NCI-H2196 (cell line): ENCODE results near the gene SPTAN1.
"Not testable (repeated sequence)": the region's sequence is repeated elsewhere in the genome, so short reads cannot be mapped to it uniquely, and the experiment has no call there.

Experiments
- DNase-seq: peaks from one replicate; lab custom pipeline; 2025; ENCODE audit not compliant: unreplicated experiment; lab: John Stamatoyannopoulos, UW

Gene SPTAN1

DNA sequence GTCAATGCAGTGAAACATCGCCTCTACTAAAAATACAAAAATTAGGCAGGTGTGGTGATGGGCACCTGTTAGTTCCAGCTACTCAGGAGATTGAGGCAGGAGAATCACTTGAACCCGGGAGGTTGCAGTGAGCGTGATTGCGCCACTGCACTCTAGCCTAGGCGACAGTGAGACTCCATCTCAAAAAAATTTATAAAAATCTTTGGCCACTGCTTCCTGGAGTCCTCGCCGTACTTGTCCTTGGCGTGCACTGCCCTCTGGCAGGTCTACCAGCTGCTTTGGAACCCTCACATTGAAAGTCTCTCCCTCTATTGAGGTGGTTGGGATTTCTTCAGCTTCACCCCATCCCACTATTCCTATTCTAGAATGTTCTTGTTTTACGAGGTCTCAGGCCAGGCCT, 79.2 kb downstream of the SPTAN1 start:
- no peak for DNase-seq

DNA sequence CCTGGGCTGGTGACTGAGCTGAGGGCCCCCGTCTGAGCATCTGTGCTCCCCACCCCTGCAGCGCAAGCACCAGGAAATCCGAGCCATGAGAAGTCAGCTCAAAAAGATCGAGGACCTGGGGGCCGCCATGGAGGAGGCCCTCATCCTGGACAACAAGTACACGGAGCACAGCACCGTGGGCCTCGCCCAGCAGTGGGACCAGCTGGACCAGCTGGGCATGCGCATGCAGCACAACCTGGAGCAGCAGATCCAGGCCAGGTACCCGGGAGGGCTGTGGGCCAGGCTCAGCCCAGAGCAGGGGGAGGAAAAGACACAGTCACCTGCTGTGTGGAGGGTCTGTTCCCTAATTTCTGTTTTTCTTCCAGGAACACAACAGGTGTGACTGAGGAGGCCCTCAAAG, 79.7 kb downstream of the SPTAN1 start:
- DNase-seq: no peak

- DNase-seq: no peak
Observed at GRCh38 chr9:128632486-128632885, 80.1 kb downstream of the SPTAN1 start.

DNA sequence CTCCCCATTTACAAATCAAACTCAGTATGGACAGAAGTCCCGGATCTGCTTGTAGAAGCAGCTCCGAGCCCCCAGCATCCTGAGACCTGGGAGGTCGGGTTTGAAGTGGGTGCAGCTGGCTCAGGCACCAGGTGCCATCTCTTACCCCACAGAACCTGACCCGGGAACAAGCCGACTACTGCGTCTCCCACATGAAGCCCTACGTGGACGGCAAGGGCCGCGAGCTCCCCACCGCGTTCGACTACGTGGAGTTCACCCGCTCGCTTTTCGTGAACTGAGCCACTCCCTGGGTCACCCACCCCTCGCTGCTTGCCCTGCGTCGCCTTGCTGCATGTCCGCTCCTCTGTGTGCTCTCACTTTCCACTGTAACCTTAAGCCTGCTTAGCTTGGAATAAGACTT, 80.7 kb downstream of the SPTAN1 start:
- DNase-seq: no peak

- no peak for DNase-seq
Observed at GRCh38 chr9:128633601-128634000, 81.2 kb downstream of the SPTAN1 start.

DNA sequence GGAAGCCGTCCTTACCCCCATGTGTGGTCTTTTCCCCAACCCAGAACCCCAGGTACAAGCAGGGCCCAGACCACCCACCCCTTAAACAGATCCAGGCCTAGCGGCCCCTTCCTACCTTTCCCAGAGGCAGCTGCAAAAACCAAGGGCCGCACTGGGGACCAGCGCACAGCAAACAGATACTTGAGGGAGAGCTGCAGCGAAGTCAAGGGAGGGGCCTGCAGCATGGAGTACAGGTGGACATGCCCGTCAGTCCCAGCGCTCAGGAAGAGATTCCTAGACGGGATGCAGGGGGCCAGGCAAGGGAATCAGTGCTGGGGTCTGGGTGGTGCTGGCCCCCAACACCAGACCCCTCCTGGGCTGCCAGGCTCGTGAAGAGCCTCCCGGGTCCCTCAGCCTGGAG, 81.7 kb downstream of the SPTAN1 start:
- DNase-seq: no peak

- no peak for DNase-seq
Observed at GRCh38 chr9:128634651-128635262, 82.4 kb downstream of the SPTAN1 start.

GRCh38 chr9:128635266-128636023, 83.1 kb downstream of the SPTAN1 start:
- peak; percentile 95 for DNase-seq

DNA sequence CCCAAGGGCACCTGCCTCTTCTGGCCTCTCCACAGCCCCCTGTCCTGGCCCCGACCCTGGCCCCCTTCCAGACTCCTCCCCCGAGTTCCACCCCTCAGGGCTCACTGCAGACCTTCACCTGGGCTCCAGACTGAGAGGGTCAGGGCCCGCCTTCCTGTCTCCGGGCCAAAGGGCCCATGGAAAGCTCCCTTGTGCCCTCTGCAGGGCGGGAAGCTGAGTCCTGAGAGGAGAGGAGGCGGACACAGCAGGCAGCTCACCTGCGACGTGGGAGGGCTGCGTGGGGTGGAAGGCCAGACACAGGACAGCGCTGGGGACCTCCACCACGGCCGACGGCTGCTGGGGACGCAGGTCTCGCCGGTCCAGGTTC, 83.6 kb downstream of the SPTAN1 start:
- peak; percentile 84 for DNase-seq

DNA sequence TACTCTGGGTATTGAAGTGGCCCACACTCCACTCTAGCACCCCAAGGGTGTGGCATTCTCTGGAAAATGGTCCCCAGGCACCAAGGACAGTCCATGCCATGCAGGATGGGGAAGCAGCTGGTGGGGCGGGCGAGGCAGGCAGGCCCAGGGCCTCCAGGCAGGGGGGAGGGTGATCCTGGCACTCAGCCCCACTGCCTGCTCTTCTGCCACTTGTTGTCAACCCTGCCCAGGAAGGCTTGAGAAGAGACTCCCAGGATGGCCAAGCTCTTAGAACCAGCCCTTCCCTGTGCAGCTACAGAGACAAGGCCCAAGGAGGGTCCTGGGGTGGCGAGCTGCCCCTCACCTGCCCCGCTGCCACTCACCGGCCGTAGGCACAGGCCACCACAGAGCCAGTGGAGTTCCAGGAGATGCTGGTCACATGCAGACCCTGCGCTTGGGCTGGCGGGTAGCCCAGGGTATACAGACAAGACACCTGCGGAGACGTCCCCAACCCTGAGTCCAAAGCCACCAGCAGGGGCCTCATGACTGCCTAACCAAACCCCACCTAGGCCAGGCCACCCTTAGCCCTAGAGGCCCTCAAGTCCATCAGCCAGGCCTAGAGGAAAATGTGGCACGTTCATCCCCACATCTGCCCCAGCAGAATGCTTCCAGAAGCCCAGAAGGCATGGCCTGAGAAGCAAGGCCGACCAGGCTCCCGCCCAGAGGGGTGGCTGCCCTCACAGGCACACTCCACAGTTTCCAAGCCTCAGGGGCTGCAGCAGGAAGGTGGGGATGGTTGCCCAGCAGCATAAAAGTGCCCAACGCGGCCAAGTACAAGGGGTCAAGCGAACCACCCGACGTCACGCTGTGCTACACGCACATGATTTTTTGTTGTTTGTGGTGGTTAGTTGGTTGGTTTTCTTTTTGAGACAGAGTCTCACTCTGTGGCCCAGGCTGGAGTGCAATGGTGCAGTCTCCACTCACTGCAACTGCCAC, 84.5 kb downstream of the SPTAN1 start:
- peak; percentile 48 for DNase-seq

DNA sequence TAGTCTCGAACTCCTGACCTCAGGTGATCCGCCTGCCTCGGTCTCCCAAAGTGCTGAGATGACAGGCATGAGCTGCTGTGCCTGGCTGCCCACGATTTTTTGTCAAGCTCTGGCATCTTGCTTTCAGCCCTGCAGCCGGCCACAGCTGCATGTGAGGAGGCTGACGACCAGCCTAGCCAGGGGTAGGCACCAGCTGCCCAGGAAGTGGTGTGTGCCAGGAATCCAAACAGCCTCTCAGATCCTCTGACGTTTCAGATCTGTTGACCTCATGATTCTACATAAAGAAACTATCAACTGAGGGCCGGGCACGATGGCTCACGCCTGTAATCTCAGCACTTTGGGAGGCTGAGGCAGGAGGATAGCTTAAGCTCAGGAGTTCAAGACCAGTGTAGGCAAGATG, 85.3 kb downstream of the SPTAN1 start:
- DNase-seq: peak; percentile 82

GRCh38 chr9:128638580-128638979, 86.2 kb downstream of the SPTAN1 start:
- no peak for DNase-seq

GRCh38 chr9:128640603-128641002, 88.2 kb downstream of the SPTAN1 start:
- DNase-seq: no peak

GRCh38 chr9:128642675-128643245, 90.4 kb downstream of the SPTAN1 start:
- no peak for DNase-seq

DNA sequence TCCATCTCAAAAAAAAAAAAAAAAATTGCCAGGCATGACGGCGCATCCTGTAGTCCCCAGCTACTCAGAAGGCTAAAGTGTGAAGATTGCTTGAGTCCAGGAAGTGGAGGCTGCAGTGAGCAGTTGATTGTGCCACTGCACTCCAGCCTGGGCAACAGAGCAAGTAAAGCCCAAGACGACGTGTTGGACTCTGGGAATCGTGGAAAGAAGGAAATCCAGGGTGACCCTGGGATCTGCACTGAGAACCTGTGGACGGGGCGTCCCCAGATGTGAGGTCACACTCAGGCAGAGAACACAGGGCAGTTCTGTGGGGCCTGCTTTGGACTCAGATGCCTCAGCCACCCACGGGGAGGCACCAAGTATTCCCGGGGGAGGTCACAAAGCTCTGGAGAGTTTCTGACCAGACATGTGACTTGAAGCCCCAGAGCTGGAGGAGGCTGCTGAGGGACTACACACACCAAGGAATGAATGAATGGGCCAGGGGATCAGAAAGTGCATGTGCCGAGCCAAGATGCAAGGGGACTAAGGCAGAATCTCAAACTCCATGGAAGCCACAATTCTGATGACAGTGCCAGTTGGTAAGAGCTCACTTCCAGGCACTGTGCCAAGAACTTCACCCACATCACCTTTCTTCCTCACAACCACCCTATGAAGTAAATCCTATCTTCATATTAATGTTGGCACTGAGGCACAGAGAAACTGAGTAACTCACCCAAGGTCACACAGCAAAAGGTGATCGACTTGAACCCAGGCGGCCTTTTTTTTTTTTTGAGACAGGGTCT, 91.3 kb downstream of the SPTAN1 start:
- peak; percentile 29 for DNase-seq

GRCh38 chr9:128648206-128648605, 95.8 kb downstream of the SPTAN1 start:
- not testable (repeated sequence) for DNase-seq

DNA sequence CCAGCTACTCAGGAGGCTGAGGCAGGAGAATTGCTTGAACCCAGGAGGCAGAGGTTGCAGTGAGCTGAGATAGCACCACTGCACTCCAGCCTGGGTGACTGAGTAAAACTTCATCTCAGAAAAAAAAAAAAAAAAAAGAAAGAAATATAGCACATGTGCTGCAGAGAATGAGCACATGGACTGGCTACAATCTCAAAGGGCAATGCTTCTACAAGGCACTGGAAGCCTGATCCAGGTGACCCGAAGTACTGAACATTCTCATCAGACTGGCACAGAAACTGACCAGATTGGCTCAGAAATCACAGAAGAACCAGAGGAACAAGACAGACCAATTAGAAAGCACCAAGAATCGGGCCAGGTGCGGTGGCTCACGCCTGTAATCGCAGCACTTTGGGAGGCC, 99.4 kb downstream of the SPTAN1 start:
- DNase-seq: no peak

GRCh38 chr9:128653908-128654307, 101.5 kb downstream of the SPTAN1 start:
- no peak for DNase-seq

- DNase-seq: no peak
Observed at GRCh38 chr9:128654481-128654880, 102.1 kb downstream of the SPTAN1 start.
